HFFc6 (cell line): ENCODE data around the gene CDH13. TPM values are rescaled to one million over a fixed set of nuclear protein-coding genes. Genes with fewer than 3 reads are reported as not detected.

ENCODE experiments used
- DNase-seq: peaks from one replicate; pipeline ENCODE4 v3.0.0-alpha.2; 2018
- H3K27ac Mint-ChIP-seq: 2 replicates; pipeline ENCODE4 v1.8.0; 2020; ENCODE audit warnings: mild to moderate bottlenecking, mixed read lengths
- H3K27me3 Mint-ChIP-seq: 2 replicates; pipeline ENCODE4 v1.8.0; 2021; ENCODE audit warnings: mild to moderate bottlenecking, moderate library complexity, mixed read lengths; ENCODE audit not compliant: insufficient read depth
- H3K36me3 Mint-ChIP-seq: 2 replicates; pipeline ENCODE4 v1.8.0; 2021; ENCODE audit warnings: low read depth, mixed read lengths
- H3K4me1 Mint-ChIP-seq: 2 replicates; pipeline ENCODE4 v1.8.0; 2020; ENCODE audit warnings: low read depth, mixed read lengths
- H3K4me3 Mint-ChIP-seq: 2 replicates; pipeline ENCODE4 v1.8.0; 2020; ENCODE audit warnings: mild to moderate bottlenecking, moderate library complexity, mixed read lengths
- H3K9me3 Mint-ChIP-seq: 2 replicates; pipeline ENCODE4 v1.8.0; 2020; ENCODE audit warnings: mild to moderate bottlenecking, mixed read lengths
- total RNA-seq, 6 experiments: library from RNA; stranded (reverse); fragmentation: NEBNext Ultra II Directional; extraction: Animal tissue kit (Norgen Biotek cat#: 25700); gene quantifications; 2 replicates in 1 of 6; 3 replicates in 5 of 6; pipeline ENCODE4 v1.2.3, GENCODE V29; 2021
- TF ChIP-seq, protein P1 (sequence below): fragments of 200-600 bp; sonication (generic); IDR thresholded peaks from 2 replicates; pipeline ENCODE4 v1.5.0; 2021; ENCODE audit warnings: antibody characterized with exemption, mild to moderate bottlenecking

CDH13 gene
- total RNA-seq, 6 experiments from 2014 or later, result 3.6 to 14.7 (median 4.7) TPM

DNA sequence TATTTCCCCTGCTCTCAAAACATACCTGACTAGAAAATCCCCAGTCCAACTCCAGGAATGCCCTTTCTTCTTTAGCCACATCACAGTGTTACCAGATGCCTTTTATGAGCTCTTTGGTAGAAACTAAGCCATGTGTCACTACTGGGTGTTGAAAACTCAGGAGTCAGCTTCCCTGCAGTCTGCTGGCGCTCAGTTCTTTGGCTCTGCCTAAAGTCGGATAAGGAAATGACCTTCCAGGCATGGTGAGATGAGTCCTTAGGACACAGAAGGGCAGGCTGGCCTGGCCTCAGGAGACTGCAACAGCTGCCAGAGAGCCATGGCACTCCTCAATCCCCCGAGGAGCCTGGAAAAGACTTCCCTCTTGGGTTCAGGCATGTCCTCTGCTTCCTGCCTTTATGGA is 89.1 kb downstream of the CDH13 start:
- no peak overlapping the region for H3K27ac Mint-ChIP-seq
- no peak for DNase-seq
- TF ChIP-seq, protein P1, sequence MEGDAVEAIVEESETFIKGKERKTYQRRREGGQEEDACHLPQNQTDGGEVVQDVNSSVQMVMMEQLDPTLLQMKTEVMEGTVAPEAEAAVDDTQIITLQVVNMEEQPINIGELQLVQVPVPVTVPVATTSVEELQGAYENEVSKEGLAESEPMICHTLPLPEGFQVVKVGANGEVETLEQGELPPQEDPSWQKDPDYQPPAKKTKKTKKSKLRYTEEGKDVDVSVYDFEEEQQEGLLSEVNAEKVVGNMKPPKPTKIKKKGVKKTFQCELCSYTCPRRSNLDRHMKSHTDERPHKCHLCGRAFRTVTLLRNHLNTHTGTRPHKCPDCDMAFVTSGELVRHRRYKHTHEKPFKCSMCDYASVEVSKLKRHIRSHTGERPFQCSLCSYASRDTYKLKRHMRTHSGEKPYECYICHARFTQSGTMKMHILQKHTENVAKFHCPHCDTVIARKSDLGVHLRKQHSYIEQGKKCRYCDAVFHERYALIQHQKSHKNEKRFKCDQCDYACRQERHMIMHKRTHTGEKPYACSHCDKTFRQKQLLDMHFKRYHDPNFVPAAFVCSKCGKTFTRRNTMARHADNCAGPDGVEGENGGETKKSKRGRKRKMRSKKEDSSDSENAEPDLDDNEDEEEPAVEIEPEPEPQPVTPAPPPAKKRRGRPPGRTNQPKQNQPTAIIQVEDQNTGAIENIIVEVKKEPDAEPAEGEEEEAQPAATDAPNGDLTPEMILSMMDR, result no peak
- peaks cover 1% of the 10 kb centered on the region; the same call in 1 of the 2 replicates for H3K27me3 Mint-ChIP-seq
- no peaks in the 10 kb centered on the region for H3K36me3 Mint-ChIP-seq
- no peak overlapping the region for H3K4me3 Mint-ChIP-seq
- H3K4me1 Mint-ChIP-seq, result peaks cover 9% of the 10 kb centered on the region; the same call in 1 of the 2 replicates
- H3K9me3 Mint-ChIP-seq, result no peaks in the 10 kb centered on the region

GRCh38 chr16:82716361-82716855 is 89.6 kb downstream of the CDH13 start:
- Mint-ChIP-seq H3K27ac (no peak overlapping the region), H3K36me3 (no peaks in the 10 kb centered on the region), H3K27me3 (peaks cover 3% of the 10 kb centered on the region), H3K9me3 (no peaks in the 10 kb centered on the region), H3K4me3 (no peak overlapping the region), H3K4me1 (peaks cover 9% of the 10 kb centered on the region; the same call in 1 of the 2 replicates)
- DNase-seq, result no peak
- TF ChIP-seq, protein P1, result no peak

- no peaks in the 10 kb centered on the region for H3K9me3 Mint-ChIP-seq
- TF ChIP-seq, protein P1, result no peak
- H3K27ac Mint-ChIP-seq, result no peak overlapping the region
- no peaks in the 10 kb centered on the region for H3K36me3 Mint-ChIP-seq
- no peak for DNase-seq
- H3K4me3 Mint-ChIP-seq, result no peak overlapping the region
- H3K27me3 Mint-ChIP-seq, result peaks cover 3% of the 10 kb centered on the region
- peaks cover 9% of the 10 kb centered on the region; the same call in 1 of the 2 replicates for H3K4me1 Mint-ChIP-seq
Observed at GRCh38 chr16:82720414-82720813, 93.6 kb downstream of the CDH13 start.

DNA sequence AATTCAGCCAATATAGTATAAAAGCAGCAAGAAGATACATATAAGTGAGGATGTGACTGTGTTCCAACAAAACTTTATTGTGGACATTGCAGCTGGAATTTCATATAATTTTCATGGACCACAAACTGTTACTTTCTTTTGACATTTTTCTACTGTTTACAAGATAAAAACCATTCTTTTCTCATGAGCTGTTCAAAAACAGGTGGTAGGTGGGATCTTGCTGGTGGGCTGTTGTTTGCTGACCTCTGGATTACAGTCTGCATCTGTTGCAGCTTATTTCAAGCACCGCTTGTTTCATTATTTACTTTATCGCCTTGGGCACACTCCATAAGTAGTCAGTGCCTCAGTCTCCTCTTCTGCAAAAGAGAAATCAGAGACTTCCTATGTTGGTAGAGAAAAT is 99.5 kb downstream of the CDH13 start:
- no peak for DNase-seq
- Mint-ChIP-seq H3K4me1 (no peaks in the 10 kb centered on the region), H3K9me3 (peaks cover 11% of the 10 kb centered on the region; the same call in 1 of the 2 replicates), H3K27ac (no peak overlapping the region), H3K4me3 (no peak overlapping the region), H3K27me3 (no peaks in the 10 kb centered on the region; the same call in 1 of the 2 replicates), H3K36me3 (no peaks in the 10 kb centered on the region)
- TF ChIP-seq, protein P1, result no peak

- DNase-seq, result no peak
- Mint-ChIP-seq H3K4me1 (no peaks in the 10 kb centered on the region), H3K4me3 (no peak overlapping the region), H3K9me3 (peaks cover 11% of the 10 kb centered on the region; the same call in 1 of the 2 replicates), H3K27me3 (no peaks in the 10 kb centered on the region; the same call in 1 of the 2 replicates), H3K27ac (no peak overlapping the region), H3K36me3 (no peaks in the 10 kb centered on the region)
- TF ChIP-seq, protein P1, result no peak
Observed at GRCh38 chr16:82728901-82729300, 102.1 kb downstream of the CDH13 start.
